HepG2 (cell line): ENCODE measurements around the gene SGO1. TPM values are rescaled to one million over a fixed set of nuclear protein-coding genes. Genes with fewer than 3 reads are reported as not detected.

ENCODE experiments used
- ATAC-seq: fragments of 200-7000 bp; cut with Tn5 transposase; 3 replicates; pipeline ENCODE4 v1.9.1; 2020; ENCODE audit warnings: mild to moderate bottlenecking, moderate library complexity
- BruUV-seq: library from RNA; stranded (reverse); fragments of 400-500 nt; replicated peaks from 2 replicates; lab custom pipeline; 2021; lab: Mats Ljungman, UMichigan
- CTCF ChIA-PET: fragments of 300-600 bp; formaldehyde crosslinking; extraction: SDS; loops from one replicate; lab custom pipeline; 2021; ENCODE audit warnings: low total read pairs, inconsistent platforms, low intra/inter-chr PET ratio; lab: Yijun Ruan, JAX
- POLR2A ChIA-PET: fragments of 350-600 bp; sonication (Branson Sonifier 250); formaldehyde crosslinking; loops from one replicate; lab custom pipeline; 2020; ENCODE audit warnings: antibody characterized with exemption, inconsistent platforms; lab: Yijun Ruan, JAX
- DNase-seq: peaks from one replicate; pipeline ENCODE4 v3.0.0-alpha.2; 2015; ENCODE audit warnings: low spot score
- FAIRE-seq: peaks from 3 replicates; lab custom pipeline; 2011; peaks lifted over from hg19 to GRCh38; lab: Jason Lieb, UNC
- H2AFZ ChIP-seq: one replicate; pipeline ENCODE4 v1.6.1; 2011; ENCODE audit warnings: low read length, inconsistent platforms
- H3K27ac ChIP-seq: fragments of 300-600 bp; 3 replicates; pipeline ENCODE4 v1.8.0; 2011; ENCODE audit warnings: mixed run types, mild to moderate bottlenecking, mixed read lengths, low read length, inconsistent platforms; ENCODE audit not compliant: insufficient read depth; ENCODE audit errors: extremely low read length
- H3K27me3 ChIP-seq, 2 experiments: fragments of 200-600 bp in 1 of 2; 2 replicates in 1 of 2; 3 replicates in 1 of 2; pipeline versions ENCODE4 v1.6.0 to v1.8.0; 2011; ENCODE audit warnings: low read length in 2 of 2, mild to moderate bottlenecking in 2 of 2, moderate library complexity in 2 of 2, inconsistent platforms in 1 of 2; ENCODE audit not compliant: insufficient read depth in 2 of 2, control insufficient read depth in 1 of 2
- H3K36me3 ChIP-seq, 2 experiments: fragments of 200-600 bp in 1 of 2; replicated peaks in 1 of 2; 2 replicates in 1 of 2; 3 replicates in 1 of 2; pipeline versions ENCODE4 v1.5.1 to v1.8.0; 2011; ENCODE audit warnings: low read length in 2 of 2, inconsistent platforms in 1 of 2; ENCODE audit not compliant: insufficient read depth in 2 of 2, control insufficient read depth in 1 of 2
- H3K4me1 ChIP-seq: 2 replicates; pipeline ENCODE4 v1.5.1; 2012; ENCODE audit warnings: low read length, inconsistent platforms; ENCODE audit not compliant: insufficient read depth
- H3K4me2 ChIP-seq: 2 replicates; pipeline ENCODE4 v1.6.0; 2011; ENCODE audit warnings: low read depth, low read length, inconsistent platforms
- H3K4me3 ChIP-seq, 3 experiments: fragments of 200-600 bp in 1 of 3; sonication (generic), shearing (Covaris generic) in 1 of 3; replicated peaks in 1 of 3; 2 replicates each; pipeline ENCODE4 v1.5.1; 2011 to 2016; ENCODE audit warnings: low read length in 3 of 3, inconsistent platforms in 2 of 3, low read depth in 2 of 3, mild to moderate bottlenecking in 2 of 3, control low read depth in 1 of 3, mixed read lengths in 1 of 3; ENCODE audit not compliant: insufficient read depth in 1 of 3
- H3K79me2 ChIP-seq: one replicate; pipeline ENCODE4 v1.6.1; 2011; ENCODE audit warnings: low read length, inconsistent platforms; ENCODE audit not compliant: insufficient read depth
- H3K9ac ChIP-seq: 2 replicates; pipeline ENCODE4 v1.6.0; 2011; ENCODE audit warnings: mild to moderate bottlenecking, low read depth, low read length, inconsistent platforms; ENCODE audit not compliant: insufficient read depth
- H3K9me3 ChIP-seq: 2 replicates; pipeline ENCODE4 v1.5.1; 2012; ENCODE audit warnings: mild to moderate bottlenecking, low read length
- H4K20me1 ChIP-seq: 2 replicates; pipeline ENCODE4 v1.6.0; 2011; ENCODE audit warnings: inconsistent platforms, mild to moderate bottlenecking, low read length, moderate library complexity; ENCODE audit not compliant: insufficient read depth
- GLI4 ChIP-seq: sonication (generic); formaldehyde crosslinking; IDR thresholded peaks from 2 replicates; pipeline ENCODE4 v1.5.1; 2020; ENCODE audit warnings: missing genetic modification reagents, mild to moderate bottlenecking, moderate library complexity, borderline replicate concordance
- HDAC1 ChIP-seq: sonication (generic); formaldehyde crosslinking; IDR thresholded peaks from 2 replicates; pipeline ENCODE4 v1.5.1; 2020; ENCODE audit warnings: mild to moderate bottlenecking, missing genetic modification reagents
- HOXA5 ChIP-seq: sonication (generic); formaldehyde crosslinking; IDR thresholded peaks from 2 replicates; pipeline ENCODE4 v1.4.0; 2020; ENCODE audit warnings: missing genetic modification reagents
- MTF2 ChIP-seq: sonication (generic); formaldehyde crosslinking; IDR thresholded peaks from 2 replicates; pipeline ENCODE4 v1.5.0; 2020; ENCODE audit warnings: missing genetic modification reagents, borderline replicate concordance
- NFIC ChIP-seq: IDR thresholded peaks from 2 replicates; pipeline ENCODE4 v1.6.1; 2012; ENCODE audit warnings: mild to moderate bottlenecking, low read length, inconsistent platforms
- PHB2 ChIP-seq: fragments of 450-650 bp; IDR thresholded peaks from 2 replicates; pipeline ENCODE4 v1.6.1; 2018; ENCODE audit not compliant: partially characterized antibody
- SAFB2 ChIP-seq: sonication (generic); formaldehyde crosslinking; IDR thresholded peaks from 2 replicates; pipeline ENCODE4 v1.5.1; 2020; ENCODE audit warnings: missing genetic modification reagents, low read depth, mild to moderate bottlenecking, borderline replicate concordance
- ZFAT ChIP-seq: sonication (generic); formaldehyde crosslinking; conservative IDR thresholded peaks from 2 replicates; pipeline ENCODE4 v1.8.1; 2023; ENCODE audit warnings: missing genetic modification reagents, inconsistent platforms
- ZNF772 ChIP-seq: sonication (generic); formaldehyde crosslinking; IDR thresholded peaks from 2 replicates; pipeline ENCODE4 v1.5.0; 2020; ENCODE audit warnings: mild to moderate bottlenecking, missing genetic modification reagents
- ZNF788 ChIP-seq: sonication (generic); formaldehyde crosslinking; IDR thresholded peaks from 2 replicates; pipeline ENCODE4 v1.5.0; 2020; ENCODE audit warnings: mild to moderate bottlenecking, missing genetic modification reagents, borderline replicate concordance
- ZZZ3 ChIP-seq: sonication (generic); formaldehyde crosslinking; IDR thresholded peaks from 2 replicates; pipeline ENCODE4 v1.4.0; 2020; ENCODE audit warnings: missing genetic modification reagents, mild to moderate bottlenecking, borderline replicate concordance
- WGBS: methylation state at CpG from one replicate; pipeline ENCODE4 v1.1.6; 2017; ENCODE audit warnings: low lambda C conversion rate; 5-methylcytosine and 5-hydroxymethylcytosine counted together
- in situ Hi-C: cut with HindIII; loops from 2 replicates; pipeline ENCODE4 v1.10.0; 2017; ENCODE audit warnings: low pct_unique_long_range_greater_than_20kb; ENCODE audit not compliant: extremely low pct_ligation_motif_present
- intact Hi-C: fragments of 100-400 bp; cut with micrococcal nuclease; formaldehyde crosslinking; loops from one replicate; pipeline ENCODE4 v1.10.0; 2022; ENCODE audit not compliant: unreplicated experiment
- polyA plus RNA-seq, 8 experiments: library from polyadenylated mRNA; depleted of rRNA in 3 of 8; stranded (reverse) in 7 of 8; unstranded in 1 of 8; fragments of >200 nt; fragmentation: Illumina TruSeq in 4 of 8; extraction: Trizol in 4 of 8; gene quantifications; 2 replicates each; pipeline versions ENCODE4 v1.2.1 to v1.2.3, GENCODE V29; 2011 to 2016; ENCODE audit warnings: low read depth in 4 of 8, missing spikeins in 1 of 8, mixed read lengths in 1 of 8; ENCODE audit not compliant: insufficient read depth in 1 of 8
- total RNA-seq, 5 experiments: library from RNA; depleted of rRNA; stranded (reverse); fragments of >200 nt; fragmentation: Illumina TruSeq; extraction: Trizol; gene quantifications; 2 replicates each; pipeline ENCODE4 v1.2.3, GENCODE V29; 2016; ENCODE audit warnings: low read depth in 1 of 5
- TF ChIP-seq, protein P1 (sequence below): IDR thresholded peaks from 2 replicates; pipeline ENCODE4 v1.6.1; 2016; ENCODE audit warnings: low read depth, control low read depth
- TF ChIP-seq, protein P2 (sequence below), 2 experiments: fragments of 450-650 bp in 1 of 2; sonication (generic) in 1 of 2; formaldehyde crosslinking; IDR thresholded peaks; 2 replicates each; pipeline versions ENCODE4 v1.5.0 to v1.8.0; 2020 to 2022; ENCODE audit warnings: mild to moderate bottlenecking in 1 of 2, missing genetic modification reagents in 1 of 2
- TF ChIP-seq, protein P3 (sequence below): sonication (generic); formaldehyde crosslinking; IDR thresholded peaks from 2 replicates; pipeline ENCODE4 v1.5.0; 2020; ENCODE audit warnings: mild to moderate bottlenecking, low read depth, missing genetic modification reagents, borderline replicate concordance
- TF ChIP-seq, protein P4 (sequence below): sonication (generic); formaldehyde crosslinking; IDR thresholded peaks from 2 replicates; pipeline ENCODE4 v1.9.0; 2021; ENCODE audit warnings: mild to moderate bottlenecking, missing genetic modification reagents

The SGO1 gene
- total and polyA plus RNA-seq, 2 of the 13 experiments (the other 11 are each of a cell fraction or from before 2014, with no cell fraction given): 2.1 to 16.1 TPM

DNA sequence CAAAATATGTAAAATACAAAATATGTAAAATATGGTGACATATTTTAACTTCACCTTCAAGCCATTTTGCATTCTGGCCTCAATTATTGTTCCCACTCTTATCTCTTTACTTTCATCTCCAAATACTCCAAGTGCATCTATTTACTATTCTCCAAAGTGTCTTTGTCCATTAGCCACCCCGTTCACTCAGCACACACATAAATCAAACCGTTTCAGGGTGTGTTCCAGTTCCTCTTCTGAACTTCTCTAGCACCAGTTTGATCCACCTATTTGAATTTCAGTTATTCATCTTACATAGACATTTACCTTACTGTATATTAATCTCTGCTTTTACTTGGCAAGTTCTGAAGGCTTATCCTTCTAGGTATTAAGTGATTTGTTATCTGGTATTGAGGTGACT, 45.1 kb downstream of the SGO1 start:
- no peak for ATAC-seq
- Histone ChIP-seq H3K9me3 (no peaks in the 10 kb centered on the region), H3K4me2 (no peak overlapping the region), H2AFZ (no peak overlapping the region), H3K27me3 (no peaks in the 10 kb centered on the region), H4K20me1 (no peaks in the 10 kb centered on the region), H3K4me3 (no peak overlapping the region), H3K79me2 (no peaks in the 10 kb centered on the region), H3K27ac (no peak overlapping the region), H3K4me1 (peaks cover 23% of the 10 kb centered on the region), H3K36me3 (no peaks in the 10 kb centered on the region), H3K9ac (no peak overlapping the region)
- DNase-seq: no peak
- intact Hi-C loops: no loop called here
- in situ Hi-C loops: no loop called here
- ChIA-PET POLR2A (no interaction called here), CTCF (no interaction called here)
- no peak for TF ChIP-seq PHB2
- no peak for TF ChIP-seq HDAC1 (CRISPR knock-in tag)
- TF ChIP-seq, protein P1, sequence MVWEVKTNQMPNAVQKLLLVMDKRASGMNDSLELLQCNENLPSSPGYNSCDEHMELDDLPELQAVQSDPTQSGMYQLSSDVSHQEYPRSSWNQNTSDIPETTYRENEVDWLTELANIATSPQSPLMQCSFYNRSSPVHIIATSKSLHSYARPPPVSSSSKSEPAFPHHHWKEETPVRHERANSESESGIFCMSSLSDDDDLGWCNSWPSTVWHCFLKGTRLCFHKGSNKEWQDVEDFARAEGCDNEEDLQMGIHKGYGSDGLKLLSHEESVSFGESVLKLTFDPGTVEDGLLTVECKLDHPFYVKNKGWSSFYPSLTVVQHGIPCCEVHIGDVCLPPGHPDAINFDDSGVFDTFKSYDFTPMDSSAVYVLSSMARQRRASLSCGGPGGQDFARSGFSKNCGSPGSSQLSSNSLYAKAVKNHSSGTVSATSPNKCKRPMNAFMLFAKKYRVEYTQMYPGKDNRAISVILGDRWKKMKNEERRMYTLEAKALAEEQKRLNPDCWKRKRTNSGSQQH: no peak
- no peak for TF ChIP-seq ZNF772 (CRISPR knock-in tag)
- TF ChIP-seq, protein P2, sequence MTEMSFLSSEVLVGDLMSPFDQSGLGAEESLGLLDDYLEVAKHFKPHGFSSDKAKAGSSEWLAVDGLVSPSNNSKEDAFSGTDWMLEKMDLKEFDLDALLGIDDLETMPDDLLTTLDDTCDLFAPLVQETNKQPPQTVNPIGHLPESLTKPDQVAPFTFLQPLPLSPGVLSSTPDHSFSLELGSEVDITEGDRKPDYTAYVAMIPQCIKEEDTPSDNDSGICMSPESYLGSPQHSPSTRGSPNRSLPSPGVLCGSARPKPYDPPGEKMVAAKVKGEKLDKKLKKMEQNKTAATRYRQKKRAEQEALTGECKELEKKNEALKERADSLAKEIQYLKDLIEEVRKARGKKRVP (CRISPR knock-in tag; IDR thresholded peaks at IDR 0.05): no peak
- TF ChIP-seq MTF2 (CRISPR knock-in tag): no peak
- TF ChIP-seq, protein P3, sequence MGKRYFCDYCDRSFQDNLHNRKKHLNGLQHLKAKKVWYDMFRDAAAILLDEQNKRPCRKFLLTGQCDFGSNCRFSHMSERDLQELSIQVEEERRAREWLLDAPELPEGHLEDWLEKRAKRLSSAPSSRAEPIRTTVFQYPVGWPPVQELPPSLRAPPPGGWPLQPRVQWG (CRISPR knock-in tag): no peak
- no peak for TF ChIP-seq ZFAT (CRISPR knock-in tag)
- TF ChIP-seq ZNF788 (CRISPR knock-in tag): no peak
- TF ChIP-seq GLI4 (CRISPR knock-in tag): no peak
- no peak for TF ChIP-seq HOXA5 (CRISPR knock-in tag)
- TF ChIP-seq SAFB2 (CRISPR knock-in tag): no peak
- no peak for TF ChIP-seq NFIC
- TF ChIP-seq, protein P4, sequence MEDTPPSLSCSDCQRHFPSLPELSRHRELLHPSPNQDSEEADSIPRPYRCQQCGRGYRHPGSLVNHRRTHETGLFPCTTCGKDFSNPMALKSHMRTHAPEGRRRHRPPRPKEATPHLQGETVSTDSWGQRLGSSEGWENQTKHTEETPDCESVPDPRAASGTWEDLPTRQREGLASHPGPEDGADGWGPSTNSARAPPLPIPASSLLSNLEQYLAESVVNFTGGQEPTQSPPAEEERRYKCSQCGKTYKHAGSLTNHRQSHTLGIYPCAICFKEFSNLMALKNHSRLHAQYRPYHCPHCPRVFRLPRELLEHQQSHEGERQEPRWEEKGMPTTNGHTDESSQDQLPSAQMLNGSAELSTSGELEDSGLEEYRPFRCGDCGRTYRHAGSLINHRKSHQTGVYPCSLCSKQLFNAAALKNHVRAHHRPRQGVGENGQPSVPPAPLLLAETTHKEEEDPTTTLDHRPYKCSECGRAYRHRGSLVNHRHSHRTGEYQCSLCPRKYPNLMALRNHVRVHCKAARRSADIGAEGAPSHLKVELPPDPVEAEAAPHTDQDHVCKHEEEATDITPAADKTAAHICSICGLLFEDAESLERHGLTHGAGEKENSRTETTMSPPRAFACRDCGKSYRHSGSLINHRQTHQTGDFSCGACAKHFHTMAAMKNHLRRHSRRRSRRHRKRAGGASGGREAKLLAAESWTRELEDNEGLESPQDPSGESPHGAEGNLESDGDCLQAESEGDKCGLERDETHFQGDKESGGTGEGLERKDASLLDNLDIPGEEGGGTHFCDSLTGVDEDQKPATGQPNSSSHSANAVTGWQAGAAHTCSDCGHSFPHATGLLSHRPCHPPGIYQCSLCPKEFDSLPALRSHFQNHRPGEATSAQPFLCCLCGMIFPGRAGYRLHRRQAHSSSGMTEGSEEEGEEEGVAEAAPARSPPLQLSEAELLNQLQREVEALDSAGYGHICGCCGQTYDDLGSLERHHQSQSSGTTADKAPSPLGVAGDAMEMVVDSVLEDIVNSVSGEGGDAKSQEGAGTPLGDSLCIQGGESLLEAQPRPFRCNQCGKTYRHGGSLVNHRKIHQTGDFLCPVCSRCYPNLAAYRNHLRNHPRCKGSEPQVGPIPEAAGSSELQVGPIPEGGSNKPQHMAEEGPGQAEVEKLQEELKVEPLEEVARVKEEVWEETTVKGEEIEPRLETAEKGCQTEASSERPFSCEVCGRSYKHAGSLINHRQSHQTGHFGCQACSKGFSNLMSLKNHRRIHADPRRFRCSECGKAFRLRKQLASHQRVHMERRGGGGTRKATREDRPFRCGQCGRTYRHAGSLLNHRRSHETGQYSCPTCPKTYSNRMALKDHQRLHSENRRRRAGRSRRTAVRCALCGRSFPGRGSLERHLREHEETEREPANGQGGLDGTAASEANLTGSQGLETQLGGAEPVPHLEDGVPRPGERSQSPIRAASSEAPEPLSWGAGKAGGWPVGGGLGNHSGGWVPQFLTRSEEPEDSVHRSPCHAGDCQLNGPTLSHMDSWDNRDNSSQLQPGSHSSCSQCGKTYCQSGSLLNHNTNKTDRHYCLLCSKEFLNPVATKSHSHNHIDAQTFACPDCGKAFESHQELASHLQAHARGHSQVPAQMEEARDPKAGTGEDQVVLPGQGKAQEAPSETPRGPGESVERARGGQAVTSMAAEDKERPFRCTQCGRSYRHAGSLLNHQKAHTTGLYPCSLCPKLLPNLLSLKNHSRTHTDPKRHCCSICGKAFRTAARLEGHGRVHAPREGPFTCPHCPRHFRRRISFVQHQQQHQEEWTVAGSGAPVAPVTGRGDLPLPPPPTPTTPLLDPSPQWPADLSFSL (CRISPR knock-in tag): no peak
- no peak for TF ChIP-seq ZZZ3 (CRISPR knock-in tag)
- WGBS: 78% methylated on average over 2 of the region's 2 CpGs
- no TSS peak for BruUV-seq
- no peak for FAIRE-seq
